SK-N-SH treated with all-trans-retinoic acid at 6 μM for 48 hours (cell line): Measurements from ENCODE around the gene NFASC.

Source experiments
- ATAC-seq: fragments of 200-7000 bp; cut with Tn5 transposase; 3 replicates; pipeline ENCODE4 v1.9.1; 2020; ENCODE audit warnings: mild to moderate bottlenecking, moderate library complexity
- BACH2 ChIP-seq: fragments of 250-450 bp; sonication (Bioruptor Pico); IDR thresholded peaks from 2 replicates; pipeline ENCODE4 v1.9.0; 2021; ENCODE audit warnings: mild to moderate bottlenecking, borderline replicate concordance
- CSDC2 ChIP-seq: fragments of 250-450 bp; sonication (Bioruptor Pico); IDR thresholded peaks from 2 replicates; pipeline ENCODE4 v1.5.0; 2020; ENCODE audit warnings: mild to moderate bottlenecking, moderate library complexity
- CSRNP3 ChIP-seq: fragments of 250-450 bp; sonication (Bioruptor Pico); IDR thresholded peaks from 2 replicates; pipeline ENCODE4 v1.5.1; 2021; ENCODE audit warnings: mild to moderate bottlenecking, moderate library complexity
- ESRRG ChIP-seq: fragments of 250-450 bp; sonication (Bioruptor Pico); IDR thresholded peaks from 2 replicates; pipeline ENCODE4 v1.6.1; 2021; ENCODE audit warnings: mild to moderate bottlenecking
- GLIS3 ChIP-seq: fragments of 250-450 bp; sonication (Bioruptor Pico); IDR thresholded peaks from 2 replicates; pipeline ENCODE4 v1.5.0; 2020; ENCODE audit warnings: mild to moderate bottlenecking, moderate library complexity
- ISL1 ChIP-seq: fragments of 250-450 bp; sonication (Bioruptor Pico); IDR thresholded peaks from 2 replicates; pipeline ENCODE4 v2.1.2; 2022; ENCODE audit warnings: mild to moderate bottlenecking, moderate library complexity
- OSR1 ChIP-seq: fragments of 250-450 bp; sonication (Bioruptor Pico); IDR thresholded peaks from 2 replicates; pipeline ENCODE4 v1.8.0; 2022; ENCODE audit warnings: moderate library complexity, mild to moderate bottlenecking, inconsistent platforms
- POU6F1 ChIP-seq: fragments of 250-450 bp; sonication (Bioruptor Pico); IDR thresholded peaks from 2 replicates; pipeline ENCODE4 v1.8.0; 2021; ENCODE audit warnings: low read depth, mild to moderate bottlenecking, moderate library complexity, borderline replicate concordance
- PPARA ChIP-seq: fragments of 250-450 bp; sonication (Bioruptor Pico); IDR thresholded peaks from 2 replicates; pipeline ENCODE4 v1.5.0; 2020; ENCODE audit warnings: mild to moderate bottlenecking, borderline replicate concordance
- ZC3H10 ChIP-seq: fragments of 250-450 bp; sonication (Bioruptor Pico); IDR thresholded peaks from 2 replicates; pipeline ENCODE4 v1.5.1; 2021; ENCODE audit warnings: mild to moderate bottlenecking, moderate library complexity
- ZFP3 ChIP-seq: fragments of 250-450 bp; sonication (Bioruptor Pico); IDR thresholded peaks from 2 replicates; pipeline ENCODE4 v1.5.0; 2020; ENCODE audit warnings: mild to moderate bottlenecking, moderate library complexity
- ZFP30 ChIP-seq: fragments of 450-650 bp; formaldehyde crosslinking; IDR thresholded peaks from 2 replicates; pipeline ENCODE4 v1.5.0; 2022; ENCODE audit warnings: mild to moderate bottlenecking, moderate library complexity
- ZNF565 ChIP-seq: fragments of 450-650 bp; formaldehyde crosslinking; conservative IDR thresholded peaks from 2 replicates; pipeline ENCODE4 v1.5.0; 2020; ENCODE audit warnings: low read depth, mild to moderate bottlenecking, moderate library complexity
- ZNF70 ChIP-seq: fragments of 450-650 bp; formaldehyde crosslinking; IDR thresholded peaks from 2 replicates; pipeline ENCODE4 v1.5.0; 2020; ENCODE audit warnings: mild to moderate bottlenecking, moderate library complexity
- ZNF8 ChIP-seq: fragments of 450-650 bp; formaldehyde crosslinking; IDR thresholded peaks from 2 replicates; pipeline ENCODE4 v1.5.0; 2020; ENCODE audit warnings: mild to moderate bottlenecking, moderate library complexity
- TF ChIP-seq, protein P1 (sequence below): fragments of 250-450 bp; sonication (Bioruptor Pico); IDR thresholded peaks from 2 replicates; pipeline ENCODE4 v1.5.0; 2020; ENCODE audit warnings: mild to moderate bottlenecking, moderate library complexity
- TF ChIP-seq, protein P2 (sequence below): fragments of 250-450 bp; sonication (Bioruptor Pico); IDR thresholded peaks from 2 replicates; pipeline ENCODE4 v1.8.0; 2020; ENCODE audit warnings: mild to moderate bottlenecking, moderate library complexity, borderline replicate concordance
- TF ChIP-seq, protein P3 (sequence below): fragments of 250-450 bp; sonication (Bioruptor Pico); IDR thresholded peaks from 2 replicates; pipeline ENCODE4 v1.5.1; 2020; ENCODE audit warnings: low read depth, mild to moderate bottlenecking, moderate library complexity

NFASC gene

GRCh38 chr1:204962742-204963632 is 92.3 kb downstream of the NFASC start:
- ATAC-seq, result no peak
- TF ChIP-seq ESRRG (no peak), PPARA (CRISPR knock-in tag) (no peak)
- TF ChIP-seq, protein P1, sequence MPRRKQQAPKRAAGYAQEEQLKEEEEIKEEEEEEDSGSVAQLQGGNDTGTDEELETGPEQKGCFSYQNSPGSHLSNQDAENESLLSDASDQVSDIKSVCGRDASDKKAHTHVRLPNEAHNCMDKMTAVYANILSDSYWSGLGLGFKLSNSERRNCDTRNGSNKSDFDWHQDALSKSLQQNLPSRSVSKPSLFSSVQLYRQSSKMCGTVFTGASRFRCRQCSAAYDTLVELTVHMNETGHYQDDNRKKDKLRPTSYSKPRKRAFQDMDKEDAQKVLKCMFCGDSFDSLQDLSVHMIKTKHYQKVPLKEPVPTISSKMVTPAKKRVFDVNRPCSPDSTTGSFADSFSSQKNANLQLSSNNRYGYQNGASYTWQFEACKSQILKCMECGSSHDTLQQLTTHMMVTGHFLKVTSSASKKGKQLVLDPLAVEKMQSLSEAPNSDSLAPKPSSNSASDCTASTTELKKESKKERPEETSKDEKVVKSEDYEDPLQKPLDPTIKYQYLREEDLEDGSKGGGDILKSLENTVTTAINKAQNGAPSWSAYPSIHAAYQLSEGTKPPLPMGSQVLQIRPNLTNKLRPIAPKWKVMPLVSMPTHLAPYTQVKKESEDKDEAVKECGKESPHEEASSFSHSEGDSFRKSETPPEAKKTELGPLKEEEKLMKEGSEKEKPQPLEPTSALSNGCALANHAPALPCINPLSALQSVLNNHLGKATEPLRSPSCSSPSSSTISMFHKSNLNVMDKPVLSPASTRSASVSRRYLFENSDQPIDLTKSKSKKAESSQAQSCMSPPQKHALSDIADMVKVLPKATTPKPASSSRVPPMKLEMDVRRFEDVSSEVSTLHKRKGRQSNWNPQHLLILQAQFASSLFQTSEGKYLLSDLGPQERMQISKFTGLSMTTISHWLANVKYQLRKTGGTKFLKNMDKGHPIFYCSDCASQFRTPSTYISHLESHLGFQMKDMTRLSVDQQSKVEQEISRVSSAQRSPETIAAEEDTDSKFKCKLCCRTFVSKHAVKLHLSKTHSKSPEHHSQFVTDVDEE (CRISPR knock-in tag), result no peak
- TF ChIP-seq, protein P2, sequence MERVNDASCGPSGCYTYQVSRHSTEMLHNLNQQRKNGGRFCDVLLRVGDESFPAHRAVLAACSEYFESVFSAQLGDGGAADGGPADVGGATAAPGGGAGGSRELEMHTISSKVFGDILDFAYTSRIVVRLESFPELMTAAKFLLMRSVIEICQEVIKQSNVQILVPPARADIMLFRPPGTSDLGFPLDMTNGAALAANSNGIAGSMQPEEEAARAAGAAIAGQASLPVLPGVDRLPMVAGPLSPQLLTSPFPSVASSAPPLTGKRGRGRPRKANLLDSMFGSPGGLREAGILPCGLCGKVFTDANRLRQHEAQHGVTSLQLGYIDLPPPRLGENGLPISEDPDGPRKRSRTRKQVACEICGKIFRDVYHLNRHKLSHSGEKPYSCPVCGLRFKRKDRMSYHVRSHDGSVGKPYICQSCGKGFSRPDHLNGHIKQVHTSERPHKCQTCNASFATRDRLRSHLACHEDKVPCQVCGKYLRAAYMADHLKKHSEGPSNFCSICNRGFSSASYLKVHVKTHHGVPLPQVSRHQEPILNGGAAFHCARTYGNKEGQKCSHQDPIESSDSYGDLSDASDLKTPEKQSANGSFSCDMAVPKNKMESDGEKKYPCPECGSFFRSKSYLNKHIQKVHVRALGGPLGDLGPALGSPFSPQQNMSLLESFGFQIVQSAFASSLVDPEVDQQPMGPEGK, result no peak
- TF ChIP-seq, all 23 proteins: peak for 0

- TF ChIP-seq GLIS3 (no peak), ZNF8 (no peak), PPARA (CRISPR knock-in tag) (no peak), BACH2 (CRISPR knock-in tag) (no peak), POU6F1 (CRISPR knock-in tag) (no peak)
- no peak for ATAC-seq
These were observed 96.8 kb downstream of the NFASC start for GRCh38 chr1:204967451-204967850.

DNA sequence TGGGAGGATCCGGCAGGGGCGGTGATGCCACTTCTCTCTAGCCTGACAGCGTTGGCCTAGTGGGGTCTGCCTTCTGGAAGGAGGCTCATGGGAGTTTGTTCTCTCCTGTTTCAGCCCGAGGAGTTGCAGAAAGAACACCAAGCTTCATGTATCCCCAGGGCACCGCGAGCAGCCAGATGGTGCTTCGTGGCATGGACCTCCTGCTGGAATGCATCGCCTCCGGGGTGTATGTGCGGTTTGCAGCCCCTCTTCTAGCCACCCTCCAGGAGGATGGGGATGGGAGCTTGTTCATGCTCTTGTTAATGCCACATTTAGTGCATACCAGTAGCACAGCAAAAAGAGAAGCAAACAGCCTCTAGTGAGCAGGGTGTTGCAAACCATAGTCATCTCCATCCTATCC is 97.5 kb downstream of the NFASC start:
- TF ChIP-seq ZFP3 (CRISPR knock-in tag), result no peak
- no peak for TF ChIP-seq ZNF565
- TF ChIP-seq OSR1 (CRISPR knock-in tag), result no peak
- TF ChIP-seq ISL1 (CRISPR knock-in tag), result no peak
- no peak for TF ChIP-seq CSDC2 (CRISPR knock-in tag)
- TF ChIP-seq ZC3H10 (CRISPR knock-in tag), result no peak
- TF ChIP-seq ZFP30 (CRISPR knock-in tag), result no peak
- TF ChIP-seq GLIS3, result no peak
- TF ChIP-seq, protein P3, sequence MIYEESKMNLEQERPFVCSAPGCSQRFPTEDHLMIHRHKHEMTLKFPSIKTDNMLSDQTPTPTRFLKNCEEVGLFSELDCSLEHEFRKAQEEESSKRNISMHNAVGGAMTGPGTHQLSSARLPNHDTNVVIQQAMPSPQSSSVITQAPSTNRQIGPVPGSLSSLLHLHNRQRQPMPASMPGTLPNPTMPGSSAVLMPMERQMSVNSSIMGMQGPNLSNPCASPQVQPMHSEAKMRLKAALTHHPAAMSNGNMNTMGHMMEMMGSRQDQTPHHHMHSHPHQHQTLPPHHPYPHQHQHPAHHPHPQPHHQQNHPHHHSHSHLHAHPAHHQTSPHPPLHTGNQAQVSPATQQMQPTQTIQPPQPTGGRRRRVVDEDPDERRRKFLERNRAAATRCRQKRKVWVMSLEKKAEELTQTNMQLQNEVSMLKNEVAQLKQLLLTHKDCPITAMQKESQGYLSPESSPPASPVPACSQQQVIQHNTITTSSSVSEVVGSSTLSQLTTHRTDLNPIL (CRISPR knock-in tag), result no peak
- TF ChIP-seq CSRNP3 (CRISPR knock-in tag), result no peak
- no peak for TF ChIP-seq ZNF70
- no peak for TF ChIP-seq PPARA (CRISPR knock-in tag)

GRCh38 chr1:204968951-204969350 is 98.3 kb downstream of the NFASC start:
- ATAC-seq, result no peak
- no peak for TF ChIP-seq POU6F1 (CRISPR knock-in tag)
- no peak for TF ChIP-seq CSRNP3 (CRISPR knock-in tag)
- no peak for TF ChIP-seq ZFP3 (CRISPR knock-in tag)
- TF ChIP-seq, protein P3 (CRISPR knock-in tag), result no peak
- TF ChIP-seq, protein P2, result no peak
- TF ChIP-seq BACH2 (CRISPR knock-in tag), result no peak

More for the DNA sequence above, 97.5 kb downstream of the NFASC start:
- no peak for ATAC-seq
